ENCODE measurements around the gene GPR68.

DNA sequence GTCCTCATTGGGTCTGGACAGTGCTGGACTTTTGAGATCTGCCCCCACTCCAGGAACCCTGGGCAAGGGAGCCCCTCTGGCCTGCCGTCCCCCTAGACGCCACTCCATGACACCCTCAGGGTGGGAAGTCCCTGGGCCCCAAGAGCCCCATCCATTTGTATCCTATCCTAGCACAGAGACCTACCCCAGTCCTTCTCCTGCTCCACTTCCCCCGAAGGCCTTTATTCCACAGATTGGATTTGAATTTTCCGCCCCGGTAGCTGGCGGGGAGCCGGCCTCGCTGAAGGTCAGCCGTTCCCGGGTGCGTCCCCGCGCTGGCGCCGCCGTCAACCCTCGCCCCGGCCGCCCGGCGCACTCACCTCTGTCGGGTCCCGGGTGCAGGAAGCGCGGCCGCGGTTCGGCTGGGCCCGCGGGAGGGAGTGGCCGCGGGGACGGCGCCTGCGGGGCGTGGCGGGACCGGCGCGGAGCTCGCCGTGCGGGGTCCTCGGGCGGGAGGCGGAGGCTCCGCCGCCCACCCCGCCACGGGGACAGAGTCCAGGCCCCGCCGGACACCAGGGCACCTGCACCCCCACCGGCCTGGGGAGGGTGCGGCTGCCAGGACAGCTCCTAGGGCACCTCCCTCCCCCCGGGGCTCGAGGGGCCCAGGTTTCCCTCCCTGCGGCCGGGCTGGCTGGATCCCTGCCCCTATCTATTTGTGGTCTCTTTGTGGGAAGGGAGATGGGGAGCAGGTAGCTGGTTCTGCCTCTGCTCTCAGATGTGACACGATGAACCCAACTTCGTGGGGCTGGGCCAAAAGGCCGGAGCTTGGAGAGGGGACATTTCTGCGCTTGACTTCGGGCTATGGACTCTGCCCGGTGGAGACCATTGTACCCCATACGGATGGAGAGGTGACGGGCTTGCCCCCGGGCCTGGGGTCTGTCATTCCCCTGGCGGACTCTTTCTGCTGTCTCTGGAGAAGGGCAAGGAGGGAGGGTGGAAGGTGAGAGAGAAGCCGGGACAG, 19.9 kb upstream of the GPR68 start:
- TF ChIP-seq, protein P1, sequence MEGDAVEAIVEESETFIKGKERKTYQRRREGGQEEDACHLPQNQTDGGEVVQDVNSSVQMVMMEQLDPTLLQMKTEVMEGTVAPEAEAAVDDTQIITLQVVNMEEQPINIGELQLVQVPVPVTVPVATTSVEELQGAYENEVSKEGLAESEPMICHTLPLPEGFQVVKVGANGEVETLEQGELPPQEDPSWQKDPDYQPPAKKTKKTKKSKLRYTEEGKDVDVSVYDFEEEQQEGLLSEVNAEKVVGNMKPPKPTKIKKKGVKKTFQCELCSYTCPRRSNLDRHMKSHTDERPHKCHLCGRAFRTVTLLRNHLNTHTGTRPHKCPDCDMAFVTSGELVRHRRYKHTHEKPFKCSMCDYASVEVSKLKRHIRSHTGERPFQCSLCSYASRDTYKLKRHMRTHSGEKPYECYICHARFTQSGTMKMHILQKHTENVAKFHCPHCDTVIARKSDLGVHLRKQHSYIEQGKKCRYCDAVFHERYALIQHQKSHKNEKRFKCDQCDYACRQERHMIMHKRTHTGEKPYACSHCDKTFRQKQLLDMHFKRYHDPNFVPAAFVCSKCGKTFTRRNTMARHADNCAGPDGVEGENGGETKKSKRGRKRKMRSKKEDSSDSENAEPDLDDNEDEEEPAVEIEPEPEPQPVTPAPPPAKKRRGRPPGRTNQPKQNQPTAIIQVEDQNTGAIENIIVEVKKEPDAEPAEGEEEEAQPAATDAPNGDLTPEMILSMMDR (conservative IDR thresholded peaks at IDR 0.05; ENCODE audit: low read length) = no peak
- TF ChIP-seq EZH2phosphoT487 (IDR thresholded peaks at IDR 0.05; ENCODE audit: borderline replicate concordance) = no peak
